PFSK-1 (cell line): ENCODE measurements around the gene OTOP1.

Experiments
- FOXP2 ChIP-seq: optimal IDR thresholded peaks from 2 replicates; pipeline ENCODE3; 2011; ENCODE audit warnings: borderline replicate concordance, control low read depth, inconsistent platforms; ENCODE audit not compliant: insufficient read depth; ENCODE audit errors: extremely low read length, extremely low read depth
- POLR2AphosphoS5 ChIP-seq: IDR thresholded peaks from 2 replicates; pipeline ENCODE4 v1.6.1; 2012; ENCODE audit warnings: low read depth, mild to moderate bottlenecking, control low read depth, low read length, moderate library complexity
- REST ChIP-seq, 2 experiments: IDR thresholded peaks; 2 replicates each; pipeline versions ENCODE4 v1.6.1 to v1.8.0; 2011 to 2012; ENCODE audit warnings: low read depth in 2 of 2, low read length in 2 of 2, control low read depth in 1 of 2, inconsistent platforms in 1 of 2, mild to moderate bottlenecking in 1 of 2, moderate library complexity in 1 of 2; ENCODE audit not compliant: insufficient read depth in 1 of 2
- SIN3A ChIP-seq: IDR thresholded peaks from 2 replicates; pipeline ENCODE4 v1.6.1; 2012; ENCODE audit warnings: mild to moderate bottlenecking, low read length, moderate library complexity, borderline replicate concordance; ENCODE audit not compliant: insufficient read depth
- TAF1 ChIP-seq: IDR thresholded peaks from 2 replicates; pipeline ENCODE4 v1.6.1; 2012; ENCODE audit warnings: low read length, control low read depth, borderline replicate concordance; ENCODE audit not compliant: insufficient read depth

Gene OTOP1

GRCh38 chr4:4259484-4260100, 32.9 kb upstream of the OTOP1 start:
- TF ChIP-seq POLR2AphosphoS5 (no peak), TAF1 (no peak), SIN3A (no peak), FOXP2 (no peak)

- TF ChIP-seq POLR2AphosphoS5, result no peak
- no peak for TF ChIP-seq REST (IDR thresholded peaks at IDR 0.05; ENCODE audit: insufficient read depth in 1 of 2, low read depth in 2 of 2, low read length in 2 of 2)
Observed at GRCh38 chr4:4256799-4257198, 30.1 kb upstream of the OTOP1 start.

- no peak for TF ChIP-seq POLR2AphosphoS5
- no peak for TF ChIP-seq FOXP2
Observed at GRCh38 chr4:4254666-4255065, 27.9 kb upstream of the OTOP1 start.

GRCh38 chr4:4254199-4254598, 27.5 kb upstream of the OTOP1 start:
- TF ChIP-seq FOXP2 (no peak), SIN3A (no peak), POLR2AphosphoS5 (no peak)

GRCh38 chr4:4249866-4250265, 23.1 kb upstream of the OTOP1 start:
- no peak for TF ChIP-seq POLR2AphosphoS5

- TF ChIP-seq TAF1 (no peak), POLR2AphosphoS5 (no peak), FOXP2 (no peak), SIN3A (no peak), REST (IDR thresholded peaks at IDR 0.05; ENCODE audit: insufficient read depth in 1 of 2, low read depth in 2 of 2, low read length in 2 of 2) (no peak)
Observed at GRCh38 chr4:4248885-4249203, 22.1 kb upstream of the OTOP1 start.

GRCh38 chr4:4248029-4248884, 21.5 kb upstream of the OTOP1 start, which contains the start of gene TMEM128:
Gene TMEM128 (minus strand): TSS chr4:4248223. CDS start chr4:4248202, 21 bp downstream.
- peak; percentile 52 for TF ChIP-seq FOXP2
- TF ChIP-seq TAF1, result peak; percentile 60
- TF ChIP-seq REST (IDR thresholded peaks at IDR 0.05; ENCODE audit: insufficient read depth in 1 of 2, low read depth in 2 of 2, low read length in 2 of 2), result 0 out of 4 replicates have a peak, but pooled peaks of 1 of the 2 experiments have one; percentile 14
- TF ChIP-seq SIN3A, result 0 out of 2 replicates have a peak, but pooled peaks have one; percentile 7
- peak; percentile 96 for TF ChIP-seq POLR2AphosphoS5

- TF ChIP-seq SIN3A (no peak), POLR2AphosphoS5 (no peak), TAF1 (no peak), REST (IDR thresholded peaks at IDR 0.05; ENCODE audit: insufficient read depth in 1 of 2, low read depth in 2 of 2, low read length in 2 of 2) (no peak)
Observed at GRCh38 chr4:4247696-4248028, 20.9 kb upstream of the OTOP1 start.
